Tibial nerve (tissue), 4 donors: ENCODE data around the gene SLC43A2. TPM values are rescaled to one million over a fixed set of nuclear protein-coding genes. Genes with fewer than 3 reads are reported as not detected.

Experiments
- DNase-seq, 2 donors: peaks; one replicate each; pipeline ENCODE4 v3.0.0-alpha.2; 2019; ENCODE audit warnings: low spot score in 2 of 2
- H3K27ac ChIP-seq, 4 donors: fragments of 200-600 bp; sonication (generic) in 3 of 4; one replicate each; pipeline ENCODE4 v1.5.1; 2017 to 2019; ENCODE audit warnings: mild to moderate bottlenecking in 1 of 4
- H3K27me3 ChIP-seq, 2 donors: fragments of 200-600 bp; sonication (generic) in 1 of 2; one replicate each; pipeline versions ENCODE4 v1.5.1 to v1.6.0; 2017 to 2019
- H3K36me3 ChIP-seq, 3 donors: fragments of 200-600 bp; sonication (generic); one replicate each; pipeline ENCODE4 v1.5.1; 2018 to 2019
- H3K4me1 ChIP-seq, 4 donors: fragments of 200-600 bp; sonication (generic) in 3 of 4; one replicate each; pipeline ENCODE4 v1.5.1; 2017 to 2019
- H3K4me3 ChIP-seq, 4 donors: fragments of 200-600 bp; sonication (generic) in 3 of 4; one replicate each; pipeline ENCODE4 v1.5.1; 2017 to 2019; ENCODE audit warnings: mild to moderate bottlenecking in 1 of 4, moderate library complexity in 1 of 4
- H3K9me3 ChIP-seq, 4 donors: fragments of 200-600 bp; sonication (generic) in 3 of 4; one replicate each; pipeline ENCODE4 v1.5.1; 2017 to 2019
- EP300 ChIP-seq, 2 donors: sonication (generic); formaldehyde crosslinking; IDR thresholded peaks; one replicate each; pipeline ENCODE4 v1.6.1; 2017; ENCODE audit warnings: antibody characterized with exemption in 2 of 2, mild to moderate bottlenecking in 1 of 2
- POLR2A ChIP-seq, 2 donors: fragments of 450-650 bp; IDR thresholded peaks; one replicate each; pipeline ENCODE4 v1.6.1; 2017; ENCODE audit warnings: antibody characterized with exemption in 2 of 2, mild to moderate bottlenecking in 2 of 2, moderate library complexity in 2 of 2
- WGBS, 2 donors: methylation state at CpG; one replicate each; pipeline ENCODE4 v1.1.5; 2018; 5-methylcytosine and 5-hydroxymethylcytosine counted together
- total RNA-seq, 4 donors: library from RNA; depleted of rRNA; stranded (reverse); fragments of >200 nt; gene quantifications; one replicate each; pipeline ENCODE4 v1.1.0, GENCODE V29; 2016
- TF ChIP-seq, protein P1 (sequence below), 5 experiments: fragments of 200-600 bp in 3 of 5; fragments of 450-650 bp in 2 of 5; sonication (generic) in 3 of 5; IDR thresholded peaks; one replicate each; pipeline ENCODE4 v1.5.1; 2016 to 2019; ENCODE audit warnings: antibody characterized with exemption in 5 of 5, mild to moderate bottlenecking in 3 of 5, moderate library complexity in 2 of 5

The SLC43A2 gene
- total RNA-seq, 4 donors from 2014 or later: 10.3 to 26.1 (median 14.1) TPM

DNA sequence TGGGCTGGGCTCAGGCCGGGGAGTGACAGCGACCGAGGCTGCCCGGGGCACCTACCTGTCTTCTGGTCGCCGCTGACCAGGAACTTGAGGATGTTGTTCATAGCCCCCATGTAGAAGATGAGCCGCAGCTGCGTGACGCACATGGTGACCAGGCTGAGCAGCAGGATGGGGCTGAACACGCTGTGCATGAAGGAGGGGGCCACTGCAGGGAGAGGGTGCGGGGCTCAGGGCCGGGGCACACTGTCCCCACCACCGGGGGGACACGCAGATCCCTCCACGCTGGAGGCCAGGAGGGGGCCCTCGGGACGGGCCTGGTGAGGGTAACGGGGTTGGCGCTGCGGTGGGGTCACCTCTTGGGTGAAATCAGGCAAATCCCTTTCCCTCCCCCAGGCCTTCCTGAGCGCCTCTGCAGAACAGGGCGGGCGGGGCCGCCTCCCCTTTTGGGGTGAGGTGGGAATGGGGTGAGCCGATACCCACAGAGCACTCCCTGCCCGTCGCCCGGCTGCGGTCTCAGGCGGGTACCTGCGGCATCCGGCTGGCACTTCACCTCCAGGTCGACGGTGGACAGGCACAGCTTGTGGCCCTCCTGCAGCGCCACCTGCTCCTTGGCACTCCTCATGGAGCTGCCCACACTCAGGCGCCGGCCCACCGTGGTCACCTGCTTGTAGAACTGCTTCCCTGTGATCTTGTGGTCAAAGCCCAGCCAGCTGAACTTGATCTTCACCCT is 37.7 kb downstream of the SLC43A2 start:
- peaks cover 0 to 65% (median 0%) of the 10 kb centered on the region in 3 donors for H3K36me3 ChIP-seq
- H3K4me1 ChIP-seq: peaks cover 0 to 18% (median 12%) of the 10 kb centered on the region in 4 donors
- no peak for DNase-seq
- TF ChIP-seq EP300 (IDR thresholded peaks at IDR 0.05) (no peak), POLR2A (IDR thresholded peaks at IDR 0.05) (no peak)
- TF ChIP-seq, protein P1, sequence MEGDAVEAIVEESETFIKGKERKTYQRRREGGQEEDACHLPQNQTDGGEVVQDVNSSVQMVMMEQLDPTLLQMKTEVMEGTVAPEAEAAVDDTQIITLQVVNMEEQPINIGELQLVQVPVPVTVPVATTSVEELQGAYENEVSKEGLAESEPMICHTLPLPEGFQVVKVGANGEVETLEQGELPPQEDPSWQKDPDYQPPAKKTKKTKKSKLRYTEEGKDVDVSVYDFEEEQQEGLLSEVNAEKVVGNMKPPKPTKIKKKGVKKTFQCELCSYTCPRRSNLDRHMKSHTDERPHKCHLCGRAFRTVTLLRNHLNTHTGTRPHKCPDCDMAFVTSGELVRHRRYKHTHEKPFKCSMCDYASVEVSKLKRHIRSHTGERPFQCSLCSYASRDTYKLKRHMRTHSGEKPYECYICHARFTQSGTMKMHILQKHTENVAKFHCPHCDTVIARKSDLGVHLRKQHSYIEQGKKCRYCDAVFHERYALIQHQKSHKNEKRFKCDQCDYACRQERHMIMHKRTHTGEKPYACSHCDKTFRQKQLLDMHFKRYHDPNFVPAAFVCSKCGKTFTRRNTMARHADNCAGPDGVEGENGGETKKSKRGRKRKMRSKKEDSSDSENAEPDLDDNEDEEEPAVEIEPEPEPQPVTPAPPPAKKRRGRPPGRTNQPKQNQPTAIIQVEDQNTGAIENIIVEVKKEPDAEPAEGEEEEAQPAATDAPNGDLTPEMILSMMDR (IDR thresholded peaks at IDR 0.05): no peak
- 91 to 94% methylated on average over 31 to 38 of the region's 38 CpGs for WGBS, 2 donors
- no peaks in the 10 kb centered on the region for H3K9me3 ChIP-seq
- peak overlapping the region in 2 of 4 donors; percentile 24 to 55 for H3K27ac ChIP-seq
- no peaks in the 10 kb centered on the region for H3K27me3 ChIP-seq
- no peak overlapping the region for H3K4me3 ChIP-seq

DNA sequence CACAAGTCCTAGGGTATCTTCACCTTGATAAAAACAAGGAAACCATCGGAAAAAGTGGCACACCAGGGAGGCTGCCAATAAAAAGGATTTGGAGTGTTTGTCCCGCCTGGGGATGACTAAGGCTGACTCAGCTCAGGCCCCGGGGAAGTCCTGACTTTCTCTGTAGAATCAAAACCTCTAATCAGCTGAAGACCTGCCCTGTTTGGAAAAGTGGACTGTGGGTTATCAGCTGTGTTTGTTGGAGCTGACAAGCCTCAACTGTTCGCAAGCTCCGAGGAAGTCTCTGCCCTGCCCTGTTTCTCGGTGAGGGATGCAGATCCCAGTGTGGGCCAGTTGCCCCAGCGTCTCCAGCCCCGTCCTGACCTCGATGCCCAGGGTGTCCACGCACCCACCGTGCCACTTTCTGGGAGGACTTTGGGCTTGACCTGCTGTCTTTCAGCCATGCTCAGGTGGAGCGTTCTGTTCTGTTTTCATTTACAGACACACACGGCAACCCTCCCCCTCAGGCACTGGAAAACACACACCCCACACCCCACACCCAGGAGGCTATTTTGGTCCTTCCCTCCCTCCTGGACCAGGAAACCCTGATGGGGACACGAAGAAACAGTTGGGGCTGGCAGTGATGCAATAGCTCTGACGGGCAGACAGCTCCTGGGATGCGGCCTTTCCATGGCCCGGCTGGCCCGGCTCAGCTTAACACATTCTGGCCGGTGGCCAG is 38.4 kb downstream of the SLC43A2 start:
- Histone ChIP-seq H3K27ac (peak overlapping the region in 2 of 4 donors; percentile 55 to 59), H3K36me3 (peaks cover 0 to 72% (median 0%) of the 10 kb centered on the region in 3 donors), H3K27me3 (no peaks in the 10 kb centered on the region), H3K4me1 (peaks cover 0 to 18% (median 12%) of the 10 kb centered on the region in 4 donors), H3K4me3 (no peak overlapping the region), H3K9me3 (no peaks in the 10 kb centered on the region)
- 43 to 54% methylated on average over 17 to 19 of the region's 19 CpGs for WGBS, 2 donors
- peak in 1 of 2 donors; percentile 40 for DNase-seq
- TF ChIP-seq POLR2A (IDR thresholded peaks at IDR 0.05): no peak
- peak in 1 of 2 donors; percentile 55 for TF ChIP-seq EP300 (IDR thresholded peaks at IDR 0.05)
- TF ChIP-seq, protein P1 (IDR thresholded peaks at IDR 0.05): no peak

DNA sequence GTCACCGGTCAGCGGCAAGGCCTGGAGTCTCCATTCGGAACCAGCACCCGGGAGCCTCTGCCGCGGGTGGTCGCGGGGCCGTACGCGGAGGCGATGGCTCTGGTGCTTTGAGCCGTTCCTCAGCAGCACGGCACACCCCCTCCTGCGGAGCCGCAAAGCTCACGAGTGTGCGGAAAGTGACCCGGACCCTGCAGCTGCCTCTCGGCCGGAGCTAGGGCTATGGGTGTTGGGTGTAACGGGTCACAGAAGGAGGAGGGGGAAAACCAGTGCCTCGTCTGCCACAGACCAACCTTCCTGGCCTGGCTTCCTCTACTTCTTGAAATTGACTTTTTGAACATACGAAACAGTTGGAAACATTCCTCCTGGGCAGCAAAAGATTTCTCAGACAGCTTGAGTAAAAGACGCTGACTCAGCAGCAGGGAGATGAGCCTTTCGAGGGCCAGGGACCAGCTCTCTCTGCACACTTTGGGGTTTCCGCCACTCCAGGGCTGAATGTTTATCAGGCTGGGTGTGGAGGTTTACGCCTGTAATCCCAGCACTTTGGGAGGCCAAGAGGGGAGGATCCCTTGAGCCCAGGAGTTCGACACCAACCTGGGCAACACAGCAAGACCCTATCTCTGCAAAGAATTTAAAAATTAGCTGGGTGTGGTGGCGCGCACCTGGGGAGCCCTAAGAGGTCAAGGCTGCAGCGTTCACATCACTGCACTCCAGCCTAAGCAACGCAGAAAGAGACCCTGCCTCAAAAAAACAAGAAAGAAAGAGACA is 39.6 kb downstream of the SLC43A2 start:
- TF ChIP-seq POLR2A (IDR thresholded peaks at IDR 0.05) (no peak), EP300 (IDR thresholded peaks at IDR 0.05) (no peak)
- TF ChIP-seq, protein P1 (IDR thresholded peaks at IDR 0.05): no peak
- WGBS, 2 donors: 80 to 86% methylated on average over 33 of the region's 33 CpGs
- H3K4me1 ChIP-seq: peaks cover 0 to 18% (median 12%) of the 10 kb centered on the region in 4 donors
- no peak overlapping the region for H3K27ac ChIP-seq
- H3K36me3 ChIP-seq: peaks cover 0 to 80% (median 0%) of the 10 kb centered on the region in 3 donors
- no peaks in the 10 kb centered on the region for H3K9me3 ChIP-seq
- H3K4me3 ChIP-seq: no peak overlapping the region
- DNase-seq: no peak
- H3K27me3 ChIP-seq: no peaks in the 10 kb centered on the region

DNA sequence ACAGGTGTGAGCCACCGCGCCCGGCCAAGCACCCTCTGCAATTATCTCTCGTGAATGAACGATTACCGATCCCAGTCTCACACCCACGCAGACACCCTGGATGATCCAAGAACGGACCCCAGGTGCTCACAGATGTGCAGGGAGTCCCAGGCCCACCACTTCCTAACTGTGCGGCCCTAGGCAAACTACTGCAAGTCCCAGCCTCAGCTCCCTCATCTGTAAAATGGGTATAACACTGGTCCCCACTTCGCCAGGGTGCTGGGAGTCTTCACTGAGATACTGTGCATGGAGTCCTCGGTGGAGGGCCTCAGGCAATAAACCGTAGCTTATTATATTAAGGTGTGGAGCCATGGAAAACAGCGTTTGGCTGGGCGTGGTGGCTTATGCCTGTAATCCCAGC is 44.5 kb downstream of the SLC43A2 start:
- TF ChIP-seq, protein P1 (IDR thresholded peaks at IDR 0.05): no peak
- TF ChIP-seq EP300 (IDR thresholded peaks at IDR 0.05) (no peak), POLR2A (IDR thresholded peaks at IDR 0.05) (no peak)
- no peak for DNase-seq
- peaks cover 0 to 71% (median 0%) of the 10 kb centered on the region in 3 donors for H3K36me3 ChIP-seq
- 93 to 95% methylated on average over 14 of the region's 14 CpGs for WGBS, 2 donors
- no peak overlapping the region for H3K4me3 ChIP-seq
- no peak overlapping the region for H3K27ac ChIP-seq
- H3K4me1 ChIP-seq: peaks cover 0 to 8% (median 0%) of the 10 kb centered on the region in 4 donors
- no peaks in the 10 kb centered on the region for H3K27me3 ChIP-seq
- no peaks in the 10 kb centered on the region for H3K9me3 ChIP-seq
